GM21723 (cell line): Measurements from ENCODE around the gene TRIM62.

Experiments
- ATAC-seq: cut with Tn5 transposase; IDR thresholded peaks from one replicate; pipeline ENCODE4 v1.9.1; 2021; ENCODE audit warnings: mild to moderate bottlenecking, moderate library complexity; ENCODE audit not compliant: unreplicated experiment

Gene TRIM62

GRCh38 chr1:33162141-33162540, 19.7 kb downstream of the TRIM62 start:
- ATAC-seq = no peak

- ATAC-seq = no peak
Measured at GRCh38 chr1:33161061-33161681, 20.7 kb downstream of the TRIM62 start.

- no peak for ATAC-seq
Measured at GRCh38 chr1:33159577-33159976, 22.3 kb downstream of the TRIM62 start.

DNA sequence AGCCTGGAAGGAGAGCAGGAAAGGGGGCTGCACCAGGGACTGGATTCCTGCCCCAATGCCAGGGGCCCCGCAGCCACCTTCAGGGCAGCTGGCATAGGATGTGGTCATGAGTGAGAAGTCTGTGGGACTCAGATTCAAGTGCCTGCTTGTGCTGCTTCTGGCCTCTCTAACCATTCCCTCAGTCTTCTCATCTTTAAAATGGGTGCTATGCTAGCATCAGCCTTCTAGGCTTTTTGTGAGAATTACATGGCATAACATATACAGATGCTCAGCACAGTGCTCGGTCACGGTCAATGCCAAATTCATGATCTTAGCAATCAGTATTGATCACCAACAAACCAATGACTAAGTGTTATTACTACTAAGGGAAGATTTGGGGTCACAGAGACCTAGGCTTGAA, 23.5 kb downstream of the TRIM62 start:
- no peak for ATAC-seq

DNA sequence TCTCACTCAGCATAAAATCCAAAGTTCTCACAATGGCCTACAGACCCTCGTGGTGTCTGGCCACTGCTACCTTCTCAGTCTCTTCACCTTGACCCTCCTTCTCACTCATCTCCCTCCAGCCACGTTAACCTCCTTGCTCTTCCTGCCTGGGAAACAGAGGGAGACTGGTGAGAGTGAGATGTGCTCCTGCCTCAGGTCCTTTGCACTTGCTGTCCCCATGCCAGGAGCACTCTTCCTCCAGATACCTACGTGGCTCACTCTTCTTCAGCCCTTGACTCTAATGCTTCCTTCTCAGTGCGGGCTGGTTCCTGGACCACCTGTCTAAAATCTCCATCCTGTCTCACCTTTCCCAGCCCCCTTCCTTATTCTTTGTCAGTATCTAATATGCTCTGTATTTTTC, 24.7 kb downstream of the TRIM62 start:
- ATAC-seq = no peak

- no peak for ATAC-seq
Measured at GRCh38 chr1:33155877-33156538, 25.8 kb downstream of the TRIM62 start.

DNA sequence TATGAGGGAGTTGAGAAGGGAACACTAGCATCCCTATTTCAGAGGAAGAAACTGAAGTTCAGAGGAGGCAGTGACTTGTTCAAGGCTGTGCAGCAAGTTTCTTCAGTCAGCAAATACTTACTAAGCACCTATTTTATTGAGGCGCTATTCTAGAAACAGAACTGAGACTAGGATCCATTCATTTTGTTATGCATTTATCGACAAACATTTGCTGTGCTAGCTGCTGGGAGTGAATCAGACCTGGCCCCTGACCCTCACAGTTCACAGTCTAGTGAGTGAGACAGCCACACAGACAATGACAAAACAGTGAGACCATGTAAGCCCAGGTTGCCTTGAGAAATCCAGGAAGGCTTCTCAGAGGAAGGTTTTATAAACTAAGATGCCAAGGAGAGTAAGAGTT, 28.2 kb downstream of the TRIM62 start:
- no peak for ATAC-seq

- ATAC-seq = no peak
Measured at GRCh38 chr1:33152685-33153432, 29.0 kb downstream of the TRIM62 start.

- no peak for ATAC-seq
Measured at GRCh38 chr1:33151116-33151515, 30.7 kb downstream of the TRIM62 start.

DNA sequence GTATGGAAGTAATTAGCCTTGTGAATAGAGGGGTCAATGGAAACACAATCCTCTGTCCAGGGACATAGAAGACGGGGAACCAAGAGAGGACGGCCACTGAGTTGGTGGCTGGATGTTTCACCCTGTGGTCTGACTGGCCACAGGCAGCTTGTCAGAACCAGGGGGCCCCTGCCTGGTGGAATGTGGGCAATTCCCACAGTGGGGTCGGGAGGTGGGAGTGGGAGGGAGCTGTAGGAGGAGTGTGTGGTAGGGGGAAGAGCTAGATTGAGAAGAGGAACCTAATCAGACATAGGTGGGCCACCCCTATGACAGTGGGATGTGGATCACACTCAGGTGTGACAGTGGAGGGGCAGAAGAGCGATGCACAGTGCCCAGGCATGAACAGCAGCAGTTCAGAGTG, 31.3 kb downstream of the TRIM62 start:
- no peak for ATAC-seq

GRCh38 chr1:33149453-33150190, 32.2 kb downstream of the TRIM62 start:
- ATAC-seq = no peak

DNA sequence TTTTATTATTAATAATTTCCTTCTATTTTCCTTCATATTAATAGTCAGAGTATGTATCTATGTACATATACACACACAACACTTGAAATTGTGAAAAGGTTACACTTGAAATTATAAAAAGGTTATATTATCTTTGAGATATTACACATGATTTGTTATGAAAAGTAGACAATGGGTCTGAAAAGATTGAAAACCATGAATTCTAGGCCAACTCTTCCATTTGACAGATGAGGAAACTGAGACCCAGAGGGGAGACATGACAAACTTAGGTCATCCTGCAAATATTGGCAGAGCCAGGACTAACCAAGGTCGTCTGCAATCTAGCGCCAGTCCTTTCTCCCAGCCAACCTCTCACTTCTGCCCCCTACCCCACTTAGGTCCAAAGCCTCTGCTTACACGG, 33.2 kb downstream of the TRIM62 start:
- ATAC-seq = no peak

DNA sequence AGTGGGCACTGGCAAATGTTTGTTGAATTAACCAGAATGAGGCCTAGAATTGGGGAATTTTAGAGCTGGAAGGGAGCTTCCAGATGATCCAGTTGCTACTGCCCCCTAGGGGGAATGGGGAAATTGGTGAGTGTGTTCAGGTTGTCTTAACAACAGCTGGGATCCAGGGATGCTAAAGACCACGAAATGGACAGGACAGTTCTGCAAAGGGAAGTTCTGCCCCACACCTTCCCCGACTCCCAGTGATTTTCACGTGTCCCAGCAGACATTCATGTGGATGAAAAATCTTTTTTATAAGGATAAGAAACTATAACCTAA, 33.9 kb downstream of the TRIM62 start:
- no peak for ATAC-seq

DNA sequence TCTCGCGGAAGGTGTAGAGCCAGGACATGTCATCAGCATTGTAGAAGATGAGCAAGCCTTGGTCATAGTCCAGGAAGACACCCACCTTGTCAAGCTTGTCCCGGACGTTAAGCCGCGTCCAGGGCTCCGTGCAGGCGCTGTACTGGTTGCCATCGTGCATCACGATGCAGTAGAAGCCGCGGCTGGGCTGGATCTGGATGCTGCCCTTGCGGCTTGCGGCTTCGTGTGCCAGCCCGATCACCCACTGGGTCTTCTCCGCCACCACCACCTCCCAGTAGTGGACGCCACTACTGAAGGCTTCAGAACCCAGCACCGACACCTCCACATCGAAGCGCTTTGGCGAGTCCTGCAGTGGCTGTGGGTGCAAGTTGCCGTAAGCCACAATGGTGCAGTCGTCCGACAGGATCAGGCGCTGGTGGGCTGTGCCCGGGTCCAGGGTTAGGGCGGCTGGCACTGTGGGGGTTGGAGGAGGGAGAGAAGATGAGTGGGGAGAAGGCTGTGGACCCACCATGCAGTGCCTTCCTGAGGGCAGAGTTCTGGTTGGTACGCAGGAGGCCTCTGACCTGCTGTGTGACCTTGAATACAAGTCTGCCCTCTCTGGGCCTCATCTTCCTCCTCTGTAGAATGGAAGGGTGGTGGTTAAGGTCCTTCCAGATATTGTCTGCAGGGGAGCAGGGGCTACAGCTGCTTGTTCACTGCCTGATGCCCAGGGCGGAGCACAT, 34.4 kb downstream of the TRIM62 start:
- no peak for ATAC-seq

GRCh38 chr1:33146003-33146402, 35.8 kb downstream of the TRIM62 start:
- ATAC-seq = no peak

- ATAC-seq = no peak
Measured at GRCh38 chr1:33143698-33144097, 38.1 kb downstream of the TRIM62 start.

GRCh38 chr1:33143176-33143575, 38.7 kb downstream of the TRIM62 start:
- ATAC-seq = no peak

DNA sequence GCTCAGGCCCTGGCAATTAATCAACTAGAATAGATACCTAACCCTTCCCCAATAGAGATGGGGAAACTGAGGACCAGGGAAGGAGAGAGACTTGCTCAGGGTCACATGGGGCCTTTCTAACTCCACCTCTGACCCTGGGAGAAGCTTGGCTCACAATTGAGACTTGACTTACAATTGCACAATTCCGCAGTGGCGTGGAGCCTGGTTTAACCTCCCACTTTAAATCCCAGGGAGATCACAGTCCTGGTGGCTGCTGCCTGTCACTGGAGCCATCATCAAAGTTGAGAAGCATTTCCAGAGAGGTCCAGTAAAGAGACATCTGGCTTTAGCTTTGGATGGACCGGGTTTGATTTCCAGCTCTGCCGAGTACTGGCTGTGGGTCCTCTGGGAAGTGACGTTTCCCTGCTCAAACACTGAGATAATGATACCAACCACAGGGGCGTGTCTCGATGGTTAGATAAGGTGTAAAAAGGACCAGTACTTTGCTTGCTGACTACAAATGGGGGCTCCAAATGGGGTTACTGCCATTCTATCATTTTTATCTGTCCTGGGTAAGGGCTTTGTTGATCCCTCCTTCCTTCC, 39.3 kb downstream of the TRIM62 start:
- no peak for ATAC-seq

GRCh38 chr1:33141781-33142180, 40.1 kb downstream of the TRIM62 start:
- ATAC-seq = no peak

DNA sequence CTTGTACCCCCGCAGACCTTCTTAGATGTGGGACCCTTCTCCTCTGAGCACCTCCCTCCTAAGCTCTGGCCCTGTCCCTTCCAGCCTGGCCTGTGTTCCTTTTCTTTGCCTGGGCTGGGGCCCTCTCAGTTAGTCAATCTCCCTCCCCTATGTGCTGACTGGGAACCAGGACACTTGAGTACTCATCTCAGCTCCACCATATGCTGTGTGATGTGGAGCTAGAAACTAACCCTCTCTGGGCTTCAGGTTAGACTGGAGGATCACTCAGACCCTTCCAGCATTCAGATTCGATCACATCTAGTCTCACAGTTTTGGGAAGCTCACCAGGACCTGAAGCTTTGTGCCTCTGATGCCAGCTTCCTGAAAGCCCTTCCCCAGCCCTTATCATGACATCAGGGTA, 40.6 kb downstream of the TRIM62 start:
- ATAC-seq = no peak
